Transverse colon (tissue), 4 donors: ENCODE measurements around the gene COPS8. TPM values are rescaled to one million over a fixed set of nuclear protein-coding genes. Genes with fewer than 3 reads are reported as not detected.

ENCODE experiments used
- DNase-seq: peaks from one replicate; pipeline ENCODE4 v3.0.0-alpha.2; 2019
- H3K27ac ChIP-seq, 4 donors: fragments of 200-600 bp; sonication (generic); 2 replicates each; pipeline ENCODE4 v1.5.1; 2016 to 2018; ENCODE audit warnings: inconsistent platforms in 4 of 4
- H3K27me3 ChIP-seq: fragments of 200-600 bp; sonication (generic); 2 replicates; pipeline ENCODE4 v1.5.1; 2017; ENCODE audit warnings: inconsistent platforms
- H3K36me3 ChIP-seq, 4 donors: fragments of 200-600 bp; sonication (generic); 2 replicates each; pipeline ENCODE4 v1.5.1; 2017 to 2019; ENCODE audit warnings: inconsistent platforms in 4 of 4
- H3K4me1 ChIP-seq, 4 donors: fragments of 200-600 bp; sonication (generic); 2 replicates each; pipeline ENCODE4 v1.5.1; 2017 to 2020; ENCODE audit warnings: inconsistent platforms in 4 of 4
- H3K4me3 ChIP-seq, 4 donors: fragments of 200-600 bp; sonication (generic); 1 replicate in 1 of 4; 2 replicates in 3 of 4; pipeline versions ENCODE4 v1.5.1 to v1.6.1; 2017 to 2019; ENCODE audit warnings: inconsistent platforms in 4 of 4
- H3K9me3 ChIP-seq, 2 donors: fragments of 200-600 bp; sonication (generic); 2 replicates each; pipeline ENCODE4 v1.5.1; 2017 to 2019; ENCODE audit warnings: inconsistent platforms in 2 of 2
- EP300 ChIP-seq: sonication (generic); formaldehyde crosslinking; IDR thresholded peaks from one replicate; pipeline ENCODE4 v1.6.1; 2017; ENCODE audit warnings: antibody characterized with exemption, low read depth
- POLR2A ChIP-seq: fragments of 450-650 bp; IDR thresholded peaks from one replicate; pipeline ENCODE4 v1.6.1; 2016; ENCODE audit warnings: antibody characterized with exemption, mild to moderate bottlenecking, moderate library complexity
- POLR2AphosphoS5 ChIP-seq, 3 donors: sonication (generic); formaldehyde crosslinking; IDR thresholded peaks; one replicate each; pipeline ENCODE4 v1.6.1; 2016; ENCODE audit warnings: antibody characterized with exemption in 3 of 3
- WGBS, 2 donors: methylation state at CpG; one replicate each; pipeline ENCODE4 v1.1.5; 2018; ENCODE audit warnings: low coverage in 1 of 2; 5-methylcytosine and 5-hydroxymethylcytosine counted together
- in situ Hi-C, 4 donors: fragments of 200-750 bp; cut with MboI; loops; one replicate each; pipeline versions ENCODE4 v1.15.0 to v1.15.1; 2017; ENCODE audit warnings: low sequenced_read_pairs in 3 of 4, low pct_ligation_motif_present in 1 of 4, low pct_unique_long_range_greater_than_20kb in 1 of 4
- intact Hi-C: fragments of 100-400 bp; cut with DNase I; formaldehyde crosslinking; loops from one replicate; pipeline ENCODE4 v1.15.1; 2023; ENCODE audit warnings: low total_unique reads
- total RNA-seq, 4 donors: library from RNA; depleted of rRNA; stranded (reverse); fragments of >200 nt; gene quantifications; one replicate each; pipeline ENCODE4 v1.1.0, GENCODE V29; 2016
- TF ChIP-seq, protein P1 (sequence below), 5 experiments: fragments of 200-600 bp in 3 of 5; fragments of 450-650 bp in 2 of 5; sonication (generic) in 3 of 5; IDR thresholded peaks; 1 replicate in 2 of 5; 2 replicates in 3 of 5; pipeline ENCODE4 v1.5.1; 2016 to 2017; ENCODE audit warnings: antibody characterized with exemption in 5 of 5, inconsistent platforms in 3 of 5, mild to moderate bottlenecking in 2 of 5, moderate library complexity in 1 of 5

COPS8 gene
- total RNA-seq, 4 donors from 2014 or later: 10.3 to 43.0 (median 35.4) TPM

DNA sequence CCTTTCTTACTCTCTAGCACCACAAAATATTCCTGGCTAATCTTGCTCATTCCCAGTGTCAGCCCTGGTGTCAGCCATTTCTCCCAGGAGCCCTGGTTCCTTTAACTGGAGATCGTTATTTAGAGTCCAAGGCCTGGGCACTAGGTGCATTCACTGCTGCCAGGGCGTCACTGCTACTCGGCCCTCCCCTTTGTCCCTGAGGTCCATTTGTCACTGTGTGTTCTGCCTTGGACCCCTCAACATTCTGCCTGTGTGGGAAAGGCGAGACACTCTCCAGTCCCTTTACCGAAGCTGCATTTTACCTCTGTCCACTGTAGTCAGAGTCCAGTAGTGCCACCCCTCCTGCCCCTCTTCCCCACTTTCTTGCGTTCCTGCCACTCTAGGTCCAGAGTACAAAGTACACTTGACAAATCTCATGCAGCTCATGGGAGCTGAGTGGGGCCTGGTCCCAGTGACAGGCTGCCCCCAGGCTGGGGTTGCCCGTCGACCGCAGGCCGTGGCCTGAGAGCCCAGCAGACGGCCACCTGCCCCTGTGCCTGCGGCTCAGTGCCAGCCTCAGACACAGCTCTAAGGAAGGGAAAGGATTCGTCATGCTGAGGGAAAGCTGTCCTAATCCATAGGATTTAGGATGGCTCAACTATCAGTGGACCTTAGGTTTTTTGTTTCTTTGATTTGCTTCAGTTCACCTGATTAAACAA is 52.1 kb downstream of the COPS8 start:
- in situ Hi-C loops: no loop called here

DNA sequence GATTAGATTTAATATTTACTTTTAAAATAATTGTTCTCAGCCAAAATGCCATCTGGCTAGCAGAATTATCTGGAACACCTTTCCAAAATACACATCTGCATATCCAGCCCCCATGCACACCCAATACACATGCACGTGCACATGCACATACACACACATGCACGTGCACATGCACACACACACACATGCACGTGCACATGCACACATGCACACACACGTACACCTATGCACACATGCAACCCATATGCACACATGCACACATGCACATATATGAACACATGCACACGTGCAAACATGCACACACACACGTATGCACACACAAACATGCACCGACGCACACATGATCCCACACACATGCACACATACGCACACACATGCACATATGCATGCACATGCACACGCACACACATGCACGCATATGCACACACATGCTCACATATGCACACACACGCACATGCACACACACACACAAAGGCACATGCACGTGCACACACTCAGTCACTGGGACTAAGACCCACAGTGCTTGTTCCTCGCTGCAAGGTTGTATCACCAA is 53.5 kb downstream of the COPS8 start:
- H3K9me3 ChIP-seq: no peaks in the 10 kb centered on the region
- 96% methylated on average over 14 of the region's 14 CpGs; no CpG with 5 or more reads in 1 of the 2 donors for WGBS, 2 donors
- no peak for DNase-seq
- no peak overlapping the region for H3K4me3 ChIP-seq
- in situ Hi-C loops (no loop called here), intact Hi-C loops (no loop called here)
- H3K4me1 ChIP-seq: no peaks in the 10 kb centered on the region
- H3K27ac ChIP-seq: no peak overlapping the region
- H3K36me3 ChIP-seq: no peaks in the 10 kb centered on the region
- H3K27me3 ChIP-seq: no peaks in the 10 kb centered on the region
- TF ChIP-seq POLR2AphosphoS5 (IDR thresholded peaks at IDR 0.05) (no peak), POLR2A (no peak), EP300 (no peak)
- TF ChIP-seq, protein P1, sequence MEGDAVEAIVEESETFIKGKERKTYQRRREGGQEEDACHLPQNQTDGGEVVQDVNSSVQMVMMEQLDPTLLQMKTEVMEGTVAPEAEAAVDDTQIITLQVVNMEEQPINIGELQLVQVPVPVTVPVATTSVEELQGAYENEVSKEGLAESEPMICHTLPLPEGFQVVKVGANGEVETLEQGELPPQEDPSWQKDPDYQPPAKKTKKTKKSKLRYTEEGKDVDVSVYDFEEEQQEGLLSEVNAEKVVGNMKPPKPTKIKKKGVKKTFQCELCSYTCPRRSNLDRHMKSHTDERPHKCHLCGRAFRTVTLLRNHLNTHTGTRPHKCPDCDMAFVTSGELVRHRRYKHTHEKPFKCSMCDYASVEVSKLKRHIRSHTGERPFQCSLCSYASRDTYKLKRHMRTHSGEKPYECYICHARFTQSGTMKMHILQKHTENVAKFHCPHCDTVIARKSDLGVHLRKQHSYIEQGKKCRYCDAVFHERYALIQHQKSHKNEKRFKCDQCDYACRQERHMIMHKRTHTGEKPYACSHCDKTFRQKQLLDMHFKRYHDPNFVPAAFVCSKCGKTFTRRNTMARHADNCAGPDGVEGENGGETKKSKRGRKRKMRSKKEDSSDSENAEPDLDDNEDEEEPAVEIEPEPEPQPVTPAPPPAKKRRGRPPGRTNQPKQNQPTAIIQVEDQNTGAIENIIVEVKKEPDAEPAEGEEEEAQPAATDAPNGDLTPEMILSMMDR (IDR thresholded peaks at IDR 0.05): no peak

More for the DNA sequence above, 52.1 kb downstream of the COPS8 start:
- intact Hi-C loops: no loop called here
- DNase-seq: no peak
- Histone ChIP-seq H3K36me3 (no peaks in the 10 kb centered on the region), H3K27me3 (no peaks in the 10 kb centered on the region), H3K4me3 (no peak overlapping the region), H3K27ac (no peak overlapping the region), H3K9me3 (no peaks in the 10 kb centered on the region), H3K4me1 (no peaks in the 10 kb centered on the region)
- WGBS, 2 donors: 88 to 90% methylated on average over 4 to 13 of the region's 13 CpGs
- TF ChIP-seq EP300: no peak
- TF ChIP-seq, protein P1 (IDR thresholded peaks at IDR 0.05): no peak
- TF ChIP-seq POLR2AphosphoS5 (IDR thresholded peaks at IDR 0.05): no peak
- TF ChIP-seq POLR2A: no peak

DNA sequence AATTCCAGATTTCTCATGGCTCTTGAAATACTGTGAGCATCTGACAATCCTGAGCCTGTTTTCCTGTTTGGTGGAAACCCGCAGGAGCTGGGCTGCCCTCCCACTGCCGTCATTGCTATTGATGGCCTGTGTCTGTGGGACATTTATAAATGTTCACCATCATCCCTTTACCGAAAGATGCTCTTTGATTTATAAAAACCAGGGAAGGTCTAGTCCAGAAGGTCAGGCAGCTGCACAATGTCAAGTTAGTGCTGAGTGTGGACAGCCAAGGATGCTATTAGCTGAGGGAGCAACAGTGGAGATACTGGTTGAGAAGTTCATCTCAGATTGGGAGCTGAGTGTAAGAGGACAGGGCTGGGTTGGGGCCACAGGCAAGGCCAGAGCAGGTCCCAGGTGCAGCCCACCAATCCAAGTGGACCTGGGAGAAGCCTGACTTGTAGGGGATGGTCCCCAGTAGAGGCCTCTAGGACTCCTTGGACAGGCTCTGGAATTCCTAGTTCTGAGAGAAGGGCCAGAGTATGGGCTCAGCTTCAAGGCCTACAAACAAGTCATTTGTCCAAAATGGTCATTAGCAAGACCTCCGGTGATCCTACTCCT is 55.1 kb downstream of the COPS8 start:
- Histone ChIP-seq H3K27ac (peak overlapping the region; percentile 19 to 58 (median 37)), H3K36me3 (no peaks in the 10 kb centered on the region), H3K27me3 (no peaks in the 10 kb centered on the region), H3K4me3 (no peak overlapping the region), H3K9me3 (no peaks in the 10 kb centered on the region), H3K4me1 (no peaks in the 10 kb centered on the region)
- intact Hi-C loops (no loop called here), in situ Hi-C loops (no loop called here)
- 83% methylated on average over 4 of the region's 4 CpGs; no CpG with 5 or more reads in 1 of the 2 donors for WGBS, 2 donors
- no peak for TF ChIP-seq POLR2A
- TF ChIP-seq, protein P1 (IDR thresholded peaks at IDR 0.05): no peak
- TF ChIP-seq POLR2AphosphoS5 (IDR thresholded peaks at IDR 0.05): peak in 2 of 3 donors; percentile 44 to 60
- TF ChIP-seq EP300: no peak
- no peak for DNase-seq

DNA sequence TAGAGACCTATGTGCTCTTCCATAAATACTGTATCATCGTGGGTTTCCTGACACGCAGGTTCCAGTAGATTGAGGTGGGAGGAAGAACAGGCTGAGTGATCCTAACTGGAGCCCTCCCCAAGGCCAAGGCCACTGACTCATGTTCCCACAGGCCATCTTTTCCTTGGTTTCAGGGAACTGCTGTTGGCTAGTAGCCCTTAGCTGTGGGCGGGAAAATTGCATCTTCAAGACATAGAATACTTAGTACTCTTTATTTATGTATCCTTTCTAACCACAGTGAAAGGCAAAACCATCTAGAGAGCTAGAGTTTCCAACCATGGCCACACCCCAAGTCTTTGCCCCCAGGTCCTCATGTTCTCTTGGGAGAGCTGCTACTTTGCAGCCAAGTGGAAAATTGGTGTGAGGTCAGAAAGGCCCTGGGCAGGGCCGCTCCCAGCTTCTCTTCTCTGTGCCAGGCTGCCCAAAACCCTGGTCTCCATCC is 55.9 kb downstream of the COPS8 start:
- no peak for DNase-seq

More for the DNA sequence above, 55.9 kb downstream of the COPS8 start:
- intact Hi-C loops (no loop called here), in situ Hi-C loops (no loop called here)
- peak overlapping the region in 2 of 4 donors; percentile 39 to 58 for H3K27ac ChIP-seq
- H3K4me3 ChIP-seq: no peak overlapping the region
- H3K36me3 ChIP-seq: no peaks in the 10 kb centered on the region
- H3K9me3 ChIP-seq: peaks cover 1 to 3% of the 10 kb centered on the region in 2 donors
- no peaks in the 10 kb centered on the region for H3K27me3 ChIP-seq
- TF ChIP-seq, protein P1 (IDR thresholded peaks at IDR 0.05): no peak
- TF ChIP-seq EP300: no peak
- TF ChIP-seq POLR2A: no peak
- TF ChIP-seq POLR2AphosphoS5 (IDR thresholded peaks at IDR 0.05): no peak
- H3K4me1 ChIP-seq: no peaks in the 10 kb centered on the region
- 84% methylated on average over 4 of the region's 4 CpGs; no CpG with 5 or more reads in 1 of the 2 donors for WGBS, 2 donors
